SH-SY5Y (cell line): ENCODE results near the gene B3GAT2.

Source experiments
- GATA2 ChIP-seq: IDR thresholded peaks from 2 replicates; pipeline ENCODE4 v1.6.1; 2011; ENCODE audit warnings: mild to moderate bottlenecking, low read depth, low read length
- GATA3 ChIP-seq: IDR thresholded peaks from 2 replicates; pipeline ENCODE4 v1.6.1; 2011; ENCODE audit warnings: low read depth, mild to moderate bottlenecking, low read length, moderate library complexity

DNA sequence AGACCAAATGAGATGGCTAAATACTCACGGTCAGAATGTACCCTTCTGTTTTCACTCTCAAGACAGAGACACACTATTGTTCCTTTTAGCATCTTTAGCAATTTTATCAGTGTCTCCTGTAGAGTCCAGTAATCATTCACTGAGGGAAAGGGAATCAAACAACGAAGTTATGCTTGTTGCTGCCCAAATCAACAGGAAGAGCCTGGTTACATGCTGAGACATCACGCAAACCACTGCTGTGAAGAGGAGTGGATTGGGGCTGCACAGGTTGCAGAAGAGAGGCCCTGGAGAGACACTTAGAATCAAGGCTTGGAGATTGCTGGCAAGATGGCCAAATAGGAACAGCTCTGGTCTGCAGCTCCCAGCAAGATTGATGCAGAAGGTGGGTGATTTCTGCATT is 40.5 kb upstream of the B3GAT2 start:
- TF ChIP-seq GATA2 (no peak), GATA3 (no peak)
